Measurements from ENCODE around the gene RRM1.
"Not testable (repeated sequence)": the region's sequence is repeated elsewhere in the genome, so short reads cannot be mapped to it uniquely, and the experiment has no call there.

RRM1 gene
- 34.8 to 142 (median 84.9) reads per million in 18 experiments for total RNA-seq

DNA sequence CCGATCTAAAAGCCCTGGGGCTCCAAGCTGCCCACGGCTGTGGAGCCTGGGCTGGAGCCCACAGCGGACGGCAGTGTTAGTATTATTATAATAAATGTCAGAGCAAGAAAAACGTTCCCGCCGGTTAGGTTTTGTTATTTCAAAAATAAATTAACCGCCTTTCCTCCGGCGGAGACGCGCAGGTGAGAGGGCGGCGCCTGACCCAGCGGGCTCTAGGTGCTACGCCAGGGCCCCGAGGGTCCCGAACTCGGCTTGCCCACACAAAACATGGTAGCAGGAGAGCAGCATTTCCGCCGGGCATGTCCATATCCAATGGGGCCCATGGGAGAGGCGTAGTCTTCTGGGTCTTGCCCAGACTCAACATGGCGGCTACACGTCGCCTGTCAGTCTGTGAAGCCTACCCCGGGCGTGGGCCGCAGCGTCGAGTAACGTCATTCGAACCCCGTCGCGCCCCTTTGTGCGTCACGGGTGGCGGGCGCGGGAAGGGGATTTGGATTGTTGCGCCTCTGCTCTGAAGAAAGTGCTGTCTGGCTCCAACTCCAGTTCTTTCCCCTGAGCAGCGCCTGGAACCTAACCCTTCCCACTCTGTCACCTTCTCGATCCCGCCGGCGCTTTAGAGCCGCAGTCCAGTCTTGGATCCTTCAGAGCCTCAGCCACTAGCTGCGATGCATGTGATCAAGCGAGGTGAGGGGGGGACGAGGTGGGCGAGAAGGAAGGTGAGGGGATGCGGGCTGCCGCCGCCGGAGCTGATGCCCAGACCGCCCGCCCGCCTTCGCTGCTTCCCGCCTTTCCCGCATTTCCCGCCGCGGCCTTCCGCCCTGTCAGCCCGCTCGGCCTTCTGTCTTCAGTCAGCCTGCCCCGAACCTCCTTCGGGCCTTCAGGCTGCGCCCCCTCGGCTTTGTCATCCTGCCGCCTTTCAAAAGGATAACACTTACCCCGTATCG, at the start of gene RRM1:
TSS of gene RRM1 (plus strand) at position 452 of the 944 bp plus-strand sequence. CDS start at position 666, 214 bp downstream.
- DNase-seq = peak; percentile 96 to 97

- DNase-seq = no peak
These were observed 49.5 kb upstream of the RRM1 start for GRCh38 chr11:4044976-4045646.

DNA sequence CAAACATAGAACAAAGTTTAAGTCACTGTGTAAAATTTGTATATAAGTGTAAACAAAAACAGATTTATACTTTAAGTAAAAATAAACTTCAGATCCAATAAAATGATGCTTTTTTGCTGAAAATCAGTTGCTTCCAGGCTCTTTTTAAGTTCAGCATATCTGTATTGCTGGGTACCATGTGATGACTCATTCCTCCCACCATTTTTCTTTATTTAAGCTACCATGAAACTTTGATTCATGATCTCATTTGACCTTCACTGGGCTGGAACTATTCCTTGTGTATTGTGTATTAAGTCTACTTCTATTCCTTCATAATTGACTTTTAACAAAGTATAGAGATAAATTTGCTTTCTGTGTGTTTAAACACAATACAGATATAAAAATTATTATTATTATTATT, 46.3 kb upstream of the RRM1 start:
- peak; percentile 21 to 26 for DNase-seq

DNA sequence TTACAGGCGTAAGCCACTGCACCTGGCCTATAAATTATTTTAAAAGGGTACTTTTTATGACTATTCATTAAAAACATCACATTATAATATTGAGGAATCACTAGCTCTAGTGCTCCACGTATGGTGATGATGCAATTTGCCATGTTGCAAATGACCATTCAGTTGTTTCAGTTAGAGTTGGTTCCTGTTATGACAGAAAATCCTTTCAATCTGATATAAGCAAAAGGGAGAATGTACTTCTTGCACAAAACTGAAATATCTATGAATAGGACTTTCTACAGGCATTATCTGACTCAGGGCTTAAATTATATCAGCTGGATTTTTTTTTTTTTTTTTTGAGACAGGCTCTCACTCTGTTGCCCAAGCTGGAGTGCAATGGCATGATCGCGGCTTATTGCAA, 45.6 kb upstream of the RRM1 start:
- DNase-seq = peak; percentile 85 to 96

- DNase-seq = no peak
These were observed 44.5 kb upstream of the RRM1 start for GRCh38 chr11:4050138-4050537.

GRCh38 chr11:4053200-4053599, 41.4 kb upstream of the RRM1 start:
- not testable (repeated sequence) for DNase-seq

DNA sequence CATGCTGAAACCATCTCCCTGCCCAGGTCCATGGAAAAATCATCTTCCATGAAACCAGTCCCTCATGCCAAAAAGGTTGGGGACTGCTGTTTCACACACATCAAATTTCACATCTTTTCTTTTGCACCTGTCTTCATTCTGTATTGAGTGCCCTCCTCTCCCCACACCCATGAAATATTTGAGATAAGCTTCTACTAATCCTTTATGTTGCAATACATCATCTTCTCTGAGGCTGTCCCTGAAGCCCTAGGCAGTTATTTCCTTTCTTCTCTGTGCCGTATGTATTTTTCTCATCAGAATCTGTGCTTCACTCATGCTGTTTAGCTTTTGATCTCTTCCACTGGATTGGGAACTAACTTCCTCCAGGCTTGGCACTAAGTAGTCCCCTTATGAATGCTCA, 40.0 kb upstream of the RRM1 start:
- no peak for DNase-seq

DNA sequence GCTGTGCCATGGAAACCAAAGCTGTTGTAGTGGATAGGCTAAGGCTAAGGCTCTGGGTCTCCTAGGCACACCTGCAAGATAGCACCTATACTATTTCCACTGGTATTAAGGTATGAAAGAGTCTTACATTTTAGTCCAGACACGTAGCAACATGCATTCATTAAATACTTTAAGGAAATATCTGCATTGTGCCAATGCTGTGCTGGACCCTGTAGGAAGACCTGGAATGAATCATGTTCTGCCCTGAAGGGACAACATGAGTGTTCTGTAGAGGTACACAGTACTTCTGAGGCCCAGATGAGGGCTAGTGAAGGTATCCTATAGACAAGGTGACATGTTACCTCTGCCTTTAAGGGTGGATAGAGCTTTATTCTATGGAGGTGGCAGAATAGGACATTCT, 35.2 kb upstream of the RRM1 start:
- DNase-seq = no peak

DNA sequence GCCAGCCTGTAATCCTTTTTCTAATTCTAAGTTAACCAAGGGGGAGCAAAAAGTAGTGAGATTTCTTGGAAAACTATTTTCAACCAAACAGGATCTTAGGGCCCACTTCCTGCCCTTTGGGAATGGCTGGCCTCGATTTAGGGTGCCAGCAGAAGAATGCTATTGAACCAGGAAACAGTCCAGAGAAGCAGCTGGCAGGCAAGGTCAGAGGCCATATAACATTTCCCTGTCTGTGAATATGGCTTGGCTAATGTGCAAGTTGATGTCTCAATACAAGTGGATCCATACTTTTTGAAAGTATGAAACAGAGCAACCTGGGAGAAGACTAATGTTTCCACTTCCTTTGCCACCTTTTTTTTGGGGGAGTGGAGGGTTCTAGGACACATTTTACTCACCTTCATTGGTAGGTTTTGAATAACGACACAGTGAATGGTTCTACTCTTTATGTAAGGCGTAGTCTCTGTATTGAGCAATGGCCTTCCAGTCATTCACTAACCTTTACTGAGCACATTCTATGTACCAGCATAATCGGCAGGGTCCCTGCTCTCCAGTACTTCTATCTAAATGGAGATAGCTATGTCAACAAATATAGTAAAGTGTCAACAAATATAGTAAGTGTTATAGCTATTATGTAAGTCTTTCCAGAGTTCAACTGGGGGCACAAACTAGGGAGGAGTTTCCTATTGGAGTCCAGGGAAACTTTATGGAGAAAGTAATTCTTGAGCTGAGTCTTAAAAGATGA, 34.2 kb upstream of the RRM1 start:
- DNase-seq = no peak

GRCh38 chr11:4061700-4062099, 32.9 kb upstream of the RRM1 start:
- no peak for DNase-seq

- DNase-seq = no peak
These were observed 31.3 kb upstream of the RRM1 start for GRCh38 chr11:4063348-4063747.

DNA sequence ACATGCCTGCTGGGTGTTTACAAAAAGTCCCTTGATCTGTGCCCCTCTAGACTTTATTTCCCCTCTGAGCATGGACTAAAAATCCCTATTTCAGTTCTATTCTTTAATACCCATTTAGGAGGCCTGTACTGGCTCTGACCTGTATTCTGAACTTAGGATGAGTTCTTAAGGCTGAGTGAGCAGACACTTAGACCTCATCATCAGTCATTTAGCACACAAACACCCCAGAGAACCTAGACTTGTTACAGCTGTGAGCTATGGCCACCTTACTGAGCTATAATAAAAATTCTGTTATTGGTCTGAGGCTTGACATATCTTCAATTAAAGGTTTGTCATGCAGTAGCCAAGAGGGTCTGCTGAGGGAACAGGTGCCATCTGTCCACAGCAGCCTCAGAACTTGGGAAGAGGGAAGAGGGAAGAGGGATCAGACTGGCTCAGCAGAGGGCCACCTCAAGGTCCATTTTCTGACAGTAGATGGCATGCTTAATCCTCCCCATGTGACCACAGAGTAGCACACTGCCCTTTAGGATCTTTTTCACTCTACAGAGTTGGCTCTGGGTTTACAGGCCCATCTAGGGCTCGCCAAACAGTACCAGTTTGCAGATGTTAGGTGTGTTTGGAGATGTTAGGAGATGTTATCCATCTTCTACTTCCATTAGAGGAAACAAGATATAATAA, 30.2 kb upstream of the RRM1 start:
- DNase-seq = no peak

GRCh38 chr11:4065086-4065485, 29.5 kb upstream of the RRM1 start:
- DNase-seq = no peak

GRCh38 chr11:4065601-4066377, 28.8 kb upstream of the RRM1 start:
- no peak for DNase-seq

GRCh38 chr11:4066910-4067309, 27.7 kb upstream of the RRM1 start:
- peak; percentile 69 to 83 for DNase-seq

- DNase-seq = peak; percentile 41 to 50
These were observed 25.6 kb upstream of the RRM1 start for GRCh38 chr11:4068962-4069361.

DNA sequence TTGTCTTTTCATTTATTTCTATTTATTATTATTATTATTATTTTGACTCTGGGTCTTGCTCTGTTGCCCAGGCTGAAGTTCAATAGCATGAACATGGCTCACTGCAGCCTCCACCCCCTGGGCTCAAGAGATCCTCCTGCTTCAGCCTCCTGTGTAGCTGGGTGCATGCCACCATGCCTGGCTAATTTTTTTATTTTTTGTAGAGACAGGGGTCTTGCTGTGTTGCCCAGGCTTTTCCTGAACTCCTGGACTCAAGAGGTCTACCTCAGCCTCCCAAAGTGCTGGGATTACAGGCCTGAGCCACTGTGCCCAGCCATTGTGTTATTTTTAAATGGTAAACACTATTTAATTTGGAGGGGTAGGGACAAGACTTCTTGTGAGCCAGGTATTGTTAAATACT, 23.3 kb upstream of the RRM1 start:
- no peak for DNase-seq

DNA sequence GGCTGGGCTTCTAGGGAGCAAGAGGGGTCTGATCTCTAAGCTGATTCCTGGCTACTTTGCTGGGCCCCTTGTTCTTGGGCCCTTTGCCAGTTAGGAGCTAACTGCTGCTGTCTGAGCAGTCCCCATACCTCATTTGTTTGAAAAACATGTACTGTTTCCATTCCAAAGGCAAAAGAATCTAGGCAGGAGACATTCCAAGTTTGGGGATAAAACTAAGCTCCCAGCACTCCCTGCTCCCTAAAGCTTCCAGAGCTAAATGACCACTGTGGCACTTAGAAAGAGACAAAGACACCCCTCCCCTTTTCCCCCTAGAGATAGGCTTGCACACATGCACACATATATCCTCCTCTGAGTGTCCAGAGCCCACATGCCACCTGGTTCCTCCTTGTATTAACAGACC, 22.7 kb upstream of the RRM1 start:
- no peak for DNase-seq

- DNase-seq = peak; percentile 77 to 81
These were observed 21.8 kb upstream of the RRM1 start for GRCh38 chr11:4072668-4073285.

DNA sequence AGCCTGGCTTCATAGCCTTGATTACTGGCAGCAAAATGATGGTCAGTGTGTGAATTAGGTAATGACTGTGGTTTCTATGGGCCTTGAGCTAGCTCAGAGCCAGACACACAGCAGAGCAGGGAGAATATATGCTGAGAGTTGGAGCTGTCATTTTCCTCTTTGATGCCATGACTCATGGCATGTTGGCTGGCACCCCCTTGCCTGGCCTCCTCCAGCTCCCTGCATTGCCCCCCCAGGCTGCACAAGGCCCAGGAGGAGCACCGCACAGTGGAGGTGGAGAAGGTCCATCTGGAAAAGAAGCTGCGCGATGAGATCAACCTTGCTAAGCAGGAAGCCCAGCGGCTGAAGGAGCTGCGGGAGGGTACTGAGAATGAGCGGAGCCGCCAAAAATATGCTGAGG, 20.3 kb upstream of the RRM1 start:
- no peak for DNase-seq

DNA sequence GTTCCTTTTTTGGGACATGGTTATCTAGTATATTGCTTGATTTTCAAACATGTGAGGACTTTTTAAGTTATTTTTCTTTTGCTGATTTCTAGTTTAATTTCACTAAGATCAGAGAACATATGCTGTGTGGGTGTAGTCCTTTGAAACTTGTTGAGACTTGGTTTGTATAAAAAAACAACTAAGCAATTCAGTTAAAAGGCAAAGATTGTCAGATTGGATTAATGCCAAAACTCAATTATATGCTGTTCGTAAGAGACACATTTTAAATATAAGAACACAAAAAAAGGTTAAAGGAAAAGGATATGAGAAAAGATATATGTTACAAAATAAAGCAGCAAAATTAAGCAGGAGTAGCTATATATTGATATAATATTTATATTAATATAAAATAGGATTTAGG, 17.8 kb upstream of the RRM1 start:
- no peak for DNase-seq

All from inflammatory macrophage (primary cell).